Fibroblast of lung (primary cell): Measurements from ENCODE around the gene DOLPP1. TPM values are rescaled to one million over a fixed set of nuclear protein-coding genes. Genes with fewer than 3 reads are reported as not detected.

ENCODE experiments used
- DNase-seq, 2 donors: peaks; one replicate each; pipeline versions ENCODE4 v3.0.0 to v3.0.0-alpha.2; 2010; ENCODE audit warnings: low read depth in 2 of 2
- H2AFZ ChIP-seq: 2 replicates; pipeline ENCODE4 v1.5.1; 2012; ENCODE audit warnings: low read length, control low read depth, inconsistent platforms
- H3K27ac ChIP-seq: 2 replicates; pipeline ENCODE4 v1.5.1; 2011; ENCODE audit warnings: low read length, control low read depth; ENCODE audit not compliant: insufficient read depth
- H3K27me3 ChIP-seq: 2 replicates; pipeline ENCODE4 v1.5.1; 2011; ENCODE audit warnings: mild to moderate bottlenecking, low read length; ENCODE audit not compliant: control insufficient read depth, insufficient read depth
- H3K36me3 ChIP-seq: 2 replicates; pipeline ENCODE4 v1.5.1; 2011; ENCODE audit warnings: low read length; ENCODE audit not compliant: control insufficient read depth, insufficient read depth
- H3K4me1 ChIP-seq: 2 replicates; pipeline ENCODE4 v1.5.1; 2011; ENCODE audit warnings: low read length; ENCODE audit not compliant: control insufficient read depth, insufficient read depth; ENCODE audit errors: extremely low read depth
- H3K4me2 ChIP-seq: 2 replicates; pipeline ENCODE4 v1.5.1; 2011; ENCODE audit warnings: low read length, control low read depth; ENCODE audit not compliant: insufficient read depth; ENCODE audit errors: extremely low read depth
- H3K4me3 ChIP-seq, 4 experiments: fragments of 200-600 bp in 1 of 4; sonication (generic) in 1 of 4; replicated peaks in 1 of 4; 2 replicates each; pipeline ENCODE4 v1.5.1; 2011 to 2016; ENCODE audit warnings: low read length in 4 of 4, low read depth in 3 of 4, mild to moderate bottlenecking in 3 of 4, control low read depth in 2 of 4, inconsistent platforms in 1 of 4, mixed read lengths in 1 of 4; ENCODE audit not compliant: insufficient read depth in 1 of 4; ENCODE audit errors: control extremely low read depth in 1 of 4
- H3K79me2 ChIP-seq: 2 replicates; pipeline ENCODE4 v1.5.1; 2012; ENCODE audit warnings: mild to moderate bottlenecking, low read length, inconsistent platforms; ENCODE audit not compliant: control insufficient read depth, insufficient read depth
- H3K9ac ChIP-seq: 2 replicates; pipeline ENCODE4 v1.5.1; 2011; ENCODE audit warnings: mild to moderate bottlenecking, low read length, control low read depth; ENCODE audit not compliant: insufficient read depth
- H3K9me3 ChIP-seq: 2 replicates; pipeline ENCODE4 v1.5.1; 2012; ENCODE audit warnings: low read depth, low read length; ENCODE audit not compliant: control insufficient read depth, insufficient read depth
- H4K20me1 ChIP-seq: 2 replicates; pipeline ENCODE4 v1.5.1; 2011; ENCODE audit warnings: low read length; ENCODE audit not compliant: control insufficient read depth, insufficient read depth; ENCODE audit errors: extremely low read depth
- CTCF ChIP-seq, 2 donors: IDR thresholded peaks in 1 of 2; conservative IDR thresholded peaks in 1 of 2; 1 replicate in 1 of 2; 2 replicates in 1 of 2; pipeline ENCODE4 v1.5.1; 2011 to 2012; ENCODE audit warnings: low read length in 2 of 2, control low read depth in 1 of 2, inconsistent platforms in 1 of 2, low read depth in 1 of 2, mild to moderate bottlenecking in 1 of 2
- EZH2 ChIP-seq: IDR thresholded peaks from 2 replicates; pipeline ENCODE4 v1.5.1; 2012; ENCODE audit warnings: low read length, control low read depth, mild to moderate bottlenecking; ENCODE audit errors: missing control alignments
- polyA plus RNA-seq, 2 donors: library from polyadenylated mRNA; depleted of rRNA in 1 of 2; stranded (reverse) in 1 of 2; unstranded in 1 of 2; fragments of >200 nt; gene quantifications; 2 replicates each; pipeline ENCODE4 v1.2.1, GENCODE V29; 2011 to 2012; ENCODE audit warnings: missing spikeins in 1 of 2
- total RNA-seq: library from RNA; depleted of rRNA; stranded (reverse); fragments of >200 nt; gene quantifications from 2 replicates; pipeline ENCODE4 v1.2.1, GENCODE V29; 2014

DOLPP1 gene
- total and polyA plus RNA-seq, 2 donors (not counting 1 experiment from before 2014, with no cell fraction given), result 7.4 to 9.7 TPM

- peaks cover 10% of the 10 kb centered on the region for H3K36me3 ChIP-seq
- TF ChIP-seq EZH2 (no peak), CTCF (conservative IDR thresholded peaks at IDR 0.05 in 1 of 2, IDR thresholded peaks at IDR 0.05 in 1 of 2; ENCODE audit: low read depth in 1 of 2, low read length in 2 of 2) (no peak)
- H3K4me2 ChIP-seq, result no peak overlapping the region
- no peaks in the 10 kb centered on the region for H4K20me1 ChIP-seq
- peak overlapping the region; percentile 58 for H3K9ac ChIP-seq
- no peak for DNase-seq
- H3K27me3 ChIP-seq, result no peaks in the 10 kb centered on the region
- H3K27ac ChIP-seq, result peak overlapping the region; percentile 100
- H3K79me2 ChIP-seq, result peaks cover 13% of the 10 kb centered on the region
- H2AFZ ChIP-seq, result no peak overlapping the region
- H3K4me1 ChIP-seq, result peaks cover 42% of the 10 kb centered on the region
- no peak overlapping the region for H3K4me3 ChIP-seq
- H3K9me3 ChIP-seq, result no peaks in the 10 kb centered on the region
Observed at GRCh38 chr9:129138144-129138462, 57.2 kb downstream of the DOLPP1 start.

GRCh38 chr9:129138476-129139232, 57.7 kb downstream of the DOLPP1 start:
- peak overlapping the region; percentile 37 for H3K4me2 ChIP-seq
- peak overlapping the region in 1 of 4 experiments; percentile 8 for H3K4me3 ChIP-seq
- TF ChIP-seq CTCF (conservative IDR thresholded peaks at IDR 0.05 in 1 of 2, IDR thresholded peaks at IDR 0.05 in 1 of 2; ENCODE audit: low read depth in 1 of 2, low read length in 2 of 2) (no peak), EZH2 (no peak)
- no peaks in the 10 kb centered on the region for H4K20me1 ChIP-seq
- no peaks in the 10 kb centered on the region for H3K27me3 ChIP-seq
- DNase-seq, result peak; percentile 61 to 77
- peaks cover 15% of the 10 kb centered on the region for H3K79me2 ChIP-seq
- H3K27ac ChIP-seq, result peak overlapping the region; percentile 100
- no peak overlapping the region for H2AFZ ChIP-seq
- peak overlapping the region; percentile 58 for H3K9ac ChIP-seq
- no peaks in the 10 kb centered on the region for H3K9me3 ChIP-seq
- peaks cover 9% of the 10 kb centered on the region for H3K36me3 ChIP-seq
- H3K4me1 ChIP-seq, result peaks cover 47% of the 10 kb centered on the region

- Histone ChIP-seq H3K9ac (peak overlapping the region; percentile 50), H3K27me3 (no peaks in the 10 kb centered on the region), H3K27ac (peak overlapping the region; percentile 100), H3K36me3 (peaks cover 14% of the 10 kb centered on the region), H3K4me2 (peak overlapping the region; percentile 71), H4K20me1 (no peaks in the 10 kb centered on the region), H3K9me3 (no peaks in the 10 kb centered on the region), H3K79me2 (peaks cover 19% of the 10 kb centered on the region), H3K4me1 (peaks cover 53% of the 10 kb centered on the region), H3K4me3 (peak overlapping the region; percentile 3 to 69 (median 50)), H2AFZ (no peak overlapping the region)
- TF ChIP-seq CTCF (conservative IDR thresholded peaks at IDR 0.05 in 1 of 2, IDR thresholded peaks at IDR 0.05 in 1 of 2; ENCODE audit: low read depth in 1 of 2, low read length in 2 of 2), result peak; percentile 77 to 80
- TF ChIP-seq EZH2, result no peak
- peak; percentile 80 to 92 for DNase-seq
Observed at GRCh38 chr9:129139233-129139992, 58.5 kb downstream of the DOLPP1 start.
